Loucy (cell line): ENCODE data around the gene BCAS4.

ENCODE experiments used
- H2AFZ ChIP-seq: fragments of 200-600 bp; sonication (generic); 2 replicates; pipeline ENCODE4 v1.6.0; 2016; ENCODE audit warnings: antibody characterized with exemption, mild to moderate bottlenecking, low read length, moderate library complexity
- H3F3A ChIP-seq: fragments of 200-600 bp; 2 replicates; pipeline ENCODE4 v1.6.0; 2016; ENCODE audit warnings: antibody characterized with exemption, low read depth, mild to moderate bottlenecking
- H3K27me3 ChIP-seq: fragments of 200-600 bp; sonication (generic); 2 replicates; pipeline ENCODE4 v1.6.1; 2014; ENCODE audit warnings: low read length, mild to moderate bottlenecking; ENCODE audit not compliant: insufficient read depth, poor library complexity, severe bottlenecking
- H3K36me3 ChIP-seq: fragments of 200-600 bp; sonication (generic); 2 replicates; pipeline ENCODE4 v1.6.1; 2016; ENCODE audit warnings: low read length; ENCODE audit not compliant: insufficient read depth
- H3K4me1 ChIP-seq: fragments of 200-600 bp; sonication (generic); 2 replicates; pipeline ENCODE4 v1.5.1; 2014; ENCODE audit warnings: low read length, mild to moderate bottlenecking; ENCODE audit not compliant: insufficient read depth, poor library complexity, severe bottlenecking
- H3K4me2 ChIP-seq: fragments of 200-600 bp; sonication (generic); 2 replicates; pipeline ENCODE4 v1.6.0; 2014; ENCODE audit warnings: antibody characterized with exemption, low read length, low read depth, mild to moderate bottlenecking; ENCODE audit not compliant: poor library complexity, severe bottlenecking
- H3K4me3 ChIP-seq: fragments of 200-600 bp; sonication (generic); 2 replicates; pipeline ENCODE4 v1.5.1; 2014; ENCODE audit warnings: low read length, mild to moderate bottlenecking, mixed read lengths; ENCODE audit not compliant: poor library complexity, severe bottlenecking
- H3K79me2 ChIP-seq: fragments of 200-600 bp; sonication (generic); 2 replicates; pipeline ENCODE4 v1.6.1; 2014; ENCODE audit warnings: low read length; ENCODE audit not compliant: insufficient read depth
- H3K9ac ChIP-seq: fragments of 200-600 bp; sonication (generic); 2 replicates; pipeline ENCODE4 v1.6.0; 2014; ENCODE audit warnings: mild to moderate bottlenecking, low read depth, low read length, moderate library complexity; ENCODE audit not compliant: poor library complexity, severe bottlenecking
- H3K9me2 ChIP-seq: fragments of 200-600 bp; sonication (generic); replicated peaks from 2 replicates; pipeline ENCODE4 v1.6.1; 2016; ENCODE audit warnings: low read depth, low read length, mixed read lengths
- H3K9me3 ChIP-seq: fragments of 200-600 bp; sonication (generic); 2 replicates; pipeline ENCODE4 v1.6.1; 2014; ENCODE audit warnings: mild to moderate bottlenecking, antibody characterized with exemption, low read length, low read depth; ENCODE audit not compliant: insufficient read depth
- H4K20me1 ChIP-seq: fragments of 200-600 bp; sonication (generic); 2 replicates; pipeline ENCODE4 v1.6.0; 2014; ENCODE audit warnings: antibody characterized with exemption, low read length, mild to moderate bottlenecking; ENCODE audit not compliant: insufficient read depth, poor library complexity, severe bottlenecking
- EZH2phosphoT487 ChIP-seq: fragments of 200-600 bp; IDR thresholded peaks from 2 replicates; pipeline ENCODE4 v1.6.1; 2018; ENCODE audit warnings: antibody characterized with exemption, mild to moderate bottlenecking, moderate library complexity, borderline replicate concordance
- TF ChIP-seq, protein P1 (sequence below): fragments of 200-600 bp; sonication (generic); conservative IDR thresholded peaks from 2 replicates; pipeline ENCODE4 v1.5.1; 2014; ENCODE audit warnings: mild to moderate bottlenecking, antibody characterized with exemption, low read length

The BCAS4 gene

DNA sequence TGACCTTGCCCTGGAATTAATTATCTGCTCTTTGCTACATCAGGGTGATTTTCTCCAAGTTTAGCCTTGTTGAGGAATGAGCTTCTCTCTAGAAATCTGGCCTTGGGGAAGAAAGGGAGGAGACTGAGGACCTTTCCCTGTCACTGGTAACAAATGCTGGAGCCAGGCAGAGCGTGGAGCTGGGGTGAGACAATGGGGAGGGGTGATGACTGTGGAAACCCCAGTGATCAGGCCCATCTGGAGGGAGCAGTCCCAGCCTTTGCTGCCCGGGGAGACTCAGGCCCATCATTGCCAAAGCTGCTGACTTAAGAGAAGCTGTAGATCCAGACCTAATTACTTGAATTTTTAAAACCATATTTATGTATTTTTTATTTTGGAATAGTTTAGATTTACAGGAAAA lies 31.3 kb downstream of the BCAS4 start:
- TF ChIP-seq, protein P1, sequence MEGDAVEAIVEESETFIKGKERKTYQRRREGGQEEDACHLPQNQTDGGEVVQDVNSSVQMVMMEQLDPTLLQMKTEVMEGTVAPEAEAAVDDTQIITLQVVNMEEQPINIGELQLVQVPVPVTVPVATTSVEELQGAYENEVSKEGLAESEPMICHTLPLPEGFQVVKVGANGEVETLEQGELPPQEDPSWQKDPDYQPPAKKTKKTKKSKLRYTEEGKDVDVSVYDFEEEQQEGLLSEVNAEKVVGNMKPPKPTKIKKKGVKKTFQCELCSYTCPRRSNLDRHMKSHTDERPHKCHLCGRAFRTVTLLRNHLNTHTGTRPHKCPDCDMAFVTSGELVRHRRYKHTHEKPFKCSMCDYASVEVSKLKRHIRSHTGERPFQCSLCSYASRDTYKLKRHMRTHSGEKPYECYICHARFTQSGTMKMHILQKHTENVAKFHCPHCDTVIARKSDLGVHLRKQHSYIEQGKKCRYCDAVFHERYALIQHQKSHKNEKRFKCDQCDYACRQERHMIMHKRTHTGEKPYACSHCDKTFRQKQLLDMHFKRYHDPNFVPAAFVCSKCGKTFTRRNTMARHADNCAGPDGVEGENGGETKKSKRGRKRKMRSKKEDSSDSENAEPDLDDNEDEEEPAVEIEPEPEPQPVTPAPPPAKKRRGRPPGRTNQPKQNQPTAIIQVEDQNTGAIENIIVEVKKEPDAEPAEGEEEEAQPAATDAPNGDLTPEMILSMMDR = no peak
- TF ChIP-seq EZH2phosphoT487 = no peak
- H3K36me3 ChIP-seq = no peaks in the 10 kb centered on the region
- H3F3A ChIP-seq = no peaks in the 10 kb centered on the region
- no peak overlapping the region for H3K4me3 ChIP-seq
- no peaks in the 10 kb centered on the region for H4K20me1 ChIP-seq
- no peaks in the 10 kb centered on the region for H3K9me2 ChIP-seq
- H2AFZ ChIP-seq = no peak overlapping the region
- H3K27me3 ChIP-seq = no peaks in the 10 kb centered on the region
- peaks cover 16% of the 10 kb centered on the region for H3K4me1 ChIP-seq
- H3K9ac ChIP-seq = no peak overlapping the region
- H3K4me2 ChIP-seq = no peak overlapping the region
- no peaks in the 10 kb centered on the region for H3K79me2 ChIP-seq
- no peaks in the 10 kb centered on the region for H3K9me3 ChIP-seq

GRCh38 chr20:50828363-50829136 lies 33.7 kb downstream of the BCAS4 start:
- no peak overlapping the region for H3K4me3 ChIP-seq
- H3K9me2 ChIP-seq = no peaks in the 10 kb centered on the region
- H4K20me1 ChIP-seq = no peaks in the 10 kb centered on the region
- no peaks in the 10 kb centered on the region for H3K9me3 ChIP-seq
- no peak overlapping the region for H2AFZ ChIP-seq
- TF ChIP-seq, protein P1 = no peak
- no peak for TF ChIP-seq EZH2phosphoT487
- H3F3A ChIP-seq = no peaks in the 10 kb centered on the region
- no peak overlapping the region for H3K4me2 ChIP-seq
- H3K79me2 ChIP-seq = no peaks in the 10 kb centered on the region
- no peaks in the 10 kb centered on the region for H3K4me1 ChIP-seq
- no peaks in the 10 kb centered on the region for H3K27me3 ChIP-seq
- no peaks in the 10 kb centered on the region for H3K36me3 ChIP-seq
- no peak overlapping the region for H3K9ac ChIP-seq

DNA sequence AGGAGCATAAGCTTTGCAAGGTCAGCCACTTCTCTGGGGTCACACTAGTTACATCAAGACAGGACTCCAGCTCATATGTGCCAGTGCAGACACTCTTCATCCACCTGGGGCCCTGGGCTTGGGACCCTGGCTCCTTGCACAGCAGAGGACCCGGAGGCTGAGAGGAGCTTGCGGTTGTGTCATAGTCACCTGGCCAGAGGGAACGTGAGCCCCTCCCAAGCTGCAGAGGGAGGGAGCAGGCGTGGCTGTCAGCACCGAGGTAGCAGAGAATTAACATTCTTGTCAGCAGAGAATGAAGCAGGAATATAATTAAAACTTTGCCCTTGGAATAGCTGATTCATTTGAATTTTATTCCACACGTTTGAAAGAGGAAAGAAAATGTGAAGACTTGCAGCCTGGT lies 36.8 kb downstream of the BCAS4 start:
- Histone ChIP-seq H3K9me2 (no peaks in the 10 kb centered on the region), H3K9me3 (no peaks in the 10 kb centered on the region), H3F3A (no peaks in the 10 kb centered on the region), H2AFZ (no peak overlapping the region), H3K27me3 (no peaks in the 10 kb centered on the region), H3K9ac (no peak overlapping the region), H3K79me2 (no peaks in the 10 kb centered on the region), H3K36me3 (no peaks in the 10 kb centered on the region), H3K4me2 (no peak overlapping the region), H4K20me1 (no peaks in the 10 kb centered on the region), H3K4me3 (no peak overlapping the region), H3K4me1 (no peaks in the 10 kb centered on the region)
- TF ChIP-seq, protein P1 = no peak
- TF ChIP-seq EZH2phosphoT487 = no peak
